Mesenchymal stem cell (in vitro differentiated cells and primary cell): ENCODE results near the gene RNF227.
A peak's percentile ranks its signal among the peaks of the same experiment; 100 is the strongest.

Experiments used
- DNase-seq: peaks from one replicate; pipeline ENCODE4 v3.0.0-alpha.2; 2013
- H2AFZ ChIP-seq: one replicate; pipeline ENCODE4 v1.6.1; 2013; ENCODE audit warnings: low read depth, mild to moderate bottlenecking, control low read depth, inconsistent platforms, low read length, moderate library complexity
- H2AK5ac ChIP-seq: 2 replicates; pipeline ENCODE4 v1.6.1; 2013; ENCODE audit warnings: low read length, moderate library complexity, mild to moderate bottlenecking, inconsistent platforms; ENCODE audit not compliant: severe bottlenecking
- H2BK120ac ChIP-seq: one replicate; pipeline ENCODE4 v1.6.1; 2013; ENCODE audit warnings: low read depth, mild to moderate bottlenecking, inconsistent platforms, low read length, moderate library complexity
- H2BK12ac ChIP-seq, 2 experiments: one replicate each; pipeline ENCODE4 v1.6.1; 2013; ENCODE audit warnings: inconsistent platforms in 2 of 2, low read length in 2 of 2, mild to moderate bottlenecking in 2 of 2, moderate library complexity in 2 of 2, control low read depth in 1 of 2
- H2BK15ac ChIP-seq: one replicate; pipeline ENCODE4 v1.6.1; 2013; ENCODE audit warnings: mild to moderate bottlenecking, low read depth, inconsistent platforms; ENCODE audit not compliant: poor library complexity, severe bottlenecking
- H2BK5ac ChIP-seq: 2 replicates; pipeline ENCODE4 v1.6.1; 2013; ENCODE audit warnings: low read depth, mild to moderate bottlenecking, low read length, control low read depth, inconsistent platforms; ENCODE audit not compliant: poor library complexity, severe bottlenecking
- H3K14ac ChIP-seq, 2 experiments: one replicate each; pipeline ENCODE4 v1.6.1; 2013; ENCODE audit warnings: inconsistent platforms in 2 of 2, low read length in 2 of 2, control low read depth in 1 of 2, mild to moderate bottlenecking in 1 of 2, moderate library complexity in 1 of 2
- H3K18ac ChIP-seq, 2 experiments: one replicate each; pipeline ENCODE4 v1.6.1; 2013; ENCODE audit warnings: inconsistent platforms in 2 of 2, low read length in 2 of 2, control low read depth in 1 of 2, low read depth in 1 of 2, mild to moderate bottlenecking in 1 of 2
- H3K23ac ChIP-seq, 2 experiments: one replicate each; pipeline ENCODE4 v1.6.1; 2013; ENCODE audit warnings: inconsistent platforms in 2 of 2, low read length in 2 of 2, mild to moderate bottlenecking in 2 of 2, moderate library complexity in 2 of 2, control low read depth in 1 of 2
- H3K27ac ChIP-seq: 2 replicates; pipeline ENCODE4 v1.5.1; 2013; ENCODE audit warnings: mild to moderate bottlenecking, moderate library complexity, low read length, control low read depth, inconsistent platforms; ENCODE audit not compliant: poor library complexity, severe bottlenecking
- H3K27me3 ChIP-seq, 2 experiments: 2 replicates each; pipeline versions ENCODE4 v1.6.1 to v1.7.0; 2013; ENCODE audit warnings: low read length in 2 of 2, mild to moderate bottlenecking in 2 of 2, moderate library complexity in 2 of 2, control low read depth in 1 of 2, inconsistent platforms in 1 of 2; ENCODE audit not compliant: control insufficient read depth in 1 of 2, insufficient read depth in 1 of 2
- H3K36me3 ChIP-seq, 2 experiments: 2 replicates each; pipeline versions ENCODE4 v1.6.1 to v1.7.0; 2013; ENCODE audit warnings: low read length in 2 of 2, control low read depth in 1 of 2, inconsistent platforms in 1 of 2, low read depth in 1 of 2, mild to moderate bottlenecking in 1 of 2; ENCODE audit not compliant: insufficient read depth in 2 of 2, control insufficient read depth in 1 of 2
- H3K4ac ChIP-seq, 2 experiments: one replicate each; pipeline ENCODE4 v1.6.1; 2013; ENCODE audit warnings: inconsistent platforms in 2 of 2, low read length in 2 of 2, mild to moderate bottlenecking in 2 of 2, moderate library complexity in 2 of 2, control low read depth in 1 of 2, low read depth in 1 of 2
- H3K4me1 ChIP-seq: 2 replicates; pipeline ENCODE4 v1.6.1; 2013; ENCODE audit warnings: low read depth, low read length, control low read depth; ENCODE audit not compliant: control insufficient read depth, insufficient read depth
- H3K4me2 ChIP-seq: 2 replicates; pipeline ENCODE4 v1.6.1; 2013; ENCODE audit warnings: low read length, mild to moderate bottlenecking, inconsistent platforms; ENCODE audit not compliant: poor library complexity, severe bottlenecking
- H3K4me3 ChIP-seq, 2 experiments: 2 replicates each; pipeline versions ENCODE4 v1.5.1 to v1.7.0; 2013; ENCODE audit warnings: low read length in 2 of 2, mild to moderate bottlenecking in 2 of 2, control low read depth in 1 of 2, low read depth in 1 of 2; ENCODE audit not compliant: insufficient read depth in 1 of 2
- H3K79me1 ChIP-seq: replicated peaks from 2 replicates; pipeline ENCODE4 v1.6.1; 2013; ENCODE audit warnings: mild to moderate bottlenecking, control low read depth, low read length, inconsistent platforms; ENCODE audit not compliant: poor library complexity, severe bottlenecking
- H3K9ac ChIP-seq: 2 replicates; pipeline ENCODE4 v1.7.0; 2013; ENCODE audit warnings: mild to moderate bottlenecking, low read length, moderate library complexity
- H3K9me3 ChIP-seq: 2 replicates; pipeline ENCODE4 v1.7.0; 2013; ENCODE audit warnings: mild to moderate bottlenecking, low read length; ENCODE audit not compliant: control insufficient read depth
- H4K8ac ChIP-seq: one replicate; pipeline ENCODE4 v1.6.1; 2013; ENCODE audit warnings: inconsistent platforms, mild to moderate bottlenecking, low read length, moderate library complexity
- H4K91ac ChIP-seq: one replicate; pipeline ENCODE4 v1.6.1; 2013; ENCODE audit warnings: mild to moderate bottlenecking, low read length, inconsistent platforms
- WGBS: methylation state at CpG from one replicate; pipeline ENCODE4 v1.1.7; 2013; ENCODE audit warnings: mixed read lengths; 5-methylcytosine and 5-hydroxymethylcytosine counted together

The RNF227 gene

DNA sequence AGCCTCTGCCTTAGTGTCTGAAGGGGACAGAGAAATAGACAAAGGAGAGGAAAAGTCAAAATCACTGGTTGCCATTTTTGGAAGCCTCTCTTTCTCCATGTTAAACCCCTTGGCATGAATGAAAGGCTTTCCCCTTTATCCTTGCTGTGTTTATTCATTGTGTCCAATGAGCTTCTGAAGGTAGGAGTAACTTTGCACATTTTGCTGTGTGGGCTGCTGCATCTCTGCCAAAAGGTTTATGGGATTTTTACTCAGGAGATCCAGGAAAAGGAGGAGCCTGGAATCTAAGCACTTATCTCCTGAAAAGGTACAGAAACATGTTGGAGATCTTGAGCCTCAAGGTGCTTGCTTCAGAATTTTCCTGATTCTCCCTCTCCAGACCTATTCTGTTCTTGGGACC is 19.8 kb upstream of the RNF227 start:
- no peak for DNase-seq
- H3K27me3 ChIP-seq: no peaks in the 10 kb centered on the region

DNA sequence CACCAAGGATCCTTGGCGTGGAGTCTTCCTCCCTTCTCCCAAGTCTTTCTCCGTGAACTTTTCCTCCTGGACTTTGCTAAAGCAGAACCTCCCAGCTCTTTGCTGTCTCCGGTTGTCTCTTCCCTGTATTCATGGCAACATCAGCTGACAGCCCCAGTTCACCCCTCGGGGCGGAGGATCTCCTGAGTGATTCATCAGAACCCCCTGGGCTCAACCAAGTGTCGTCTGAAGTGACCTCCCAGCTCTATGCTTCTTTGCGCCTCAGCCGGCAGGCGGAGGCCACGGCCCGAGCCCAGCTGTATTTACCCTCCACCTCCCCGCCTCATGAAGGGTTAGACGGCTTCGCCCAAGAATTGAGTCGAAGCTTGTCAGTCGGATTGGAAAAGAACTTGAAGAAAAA is 16.9 kb upstream of the RNF227 start:
- H3K36me3 ChIP-seq: peaks cover 26 to 32% of the 10 kb centered on the region in 2 experiments
- peak overlapping the region; percentile 83 to 85 for H3K4me3 ChIP-seq
- H3K27ac ChIP-seq: no peak overlapping the region
- peak overlapping the region; percentile 90 for H3K9ac ChIP-seq
- H2AK5ac ChIP-seq: no peak overlapping the region
- peak overlapping the region in 1 of 2 experiments; percentile 57 for H3K4ac ChIP-seq
- peak; percentile 89 for DNase-seq
- peaks cover 41% of the 10 kb centered on the region for H3K79me1 ChIP-seq
- H3K4me2 ChIP-seq: peak overlapping the region; percentile 83
- 9% methylated on average over 16 of the region's 16 CpGs for WGBS
- H2BK12ac ChIP-seq: no peak overlapping the region
- peak overlapping the region; percentile 84 for H2AFZ ChIP-seq
- H2BK5ac ChIP-seq: no peak overlapping the region
- peaks cover 21% of the 10 kb centered on the region for H3K4me1 ChIP-seq
- no peak overlapping the region for H2BK15ac ChIP-seq
- no peak overlapping the region for H4K91ac ChIP-seq
- H3K23ac ChIP-seq: no peak overlapping the region
- H2BK120ac ChIP-seq: no peak overlapping the region
- H3K27me3 ChIP-seq: no peaks in the 10 kb centered on the region
- H4K8ac ChIP-seq: peak overlapping the region; percentile 50
- H3K9me3 ChIP-seq: no peaks in the 10 kb centered on the region
- no peak overlapping the region for H3K14ac ChIP-seq
- peak overlapping the region in 1 of 2 experiments; percentile 85 for H3K18ac ChIP-seq

More for the DNA sequence above, 19.8 kb upstream of the RNF227 start:
- H3K14ac ChIP-seq: no peak overlapping the region
- no peak overlapping the region for H3K27ac ChIP-seq
- H2BK15ac ChIP-seq: no peak overlapping the region
- no peak overlapping the region for H2BK12ac ChIP-seq
- no peak overlapping the region for H3K23ac ChIP-seq
- no peaks in the 10 kb centered on the region for H3K9me3 ChIP-seq
- no peak overlapping the region for H3K18ac ChIP-seq
- H3K79me1 ChIP-seq: peaks cover 36% of the 10 kb centered on the region
- no peak overlapping the region for H4K8ac ChIP-seq
- no peak overlapping the region for H3K4me2 ChIP-seq
- no peak overlapping the region for H3K4ac ChIP-seq
- H2AK5ac ChIP-seq: no peak overlapping the region
- no peak overlapping the region for H3K4me3 ChIP-seq
- no peak overlapping the region for H4K91ac ChIP-seq
- H3K9ac ChIP-seq: peak overlapping the region; percentile 23
- H2BK120ac ChIP-seq: no peak overlapping the region
- no peak overlapping the region for H2AFZ ChIP-seq
- H2BK5ac ChIP-seq: no peak overlapping the region
- H3K4me1 ChIP-seq: peaks cover 7% of the 10 kb centered on the region
- peaks cover 25 to 59% of the 10 kb centered on the region in 2 experiments for H3K36me3 ChIP-seq

DNA sequence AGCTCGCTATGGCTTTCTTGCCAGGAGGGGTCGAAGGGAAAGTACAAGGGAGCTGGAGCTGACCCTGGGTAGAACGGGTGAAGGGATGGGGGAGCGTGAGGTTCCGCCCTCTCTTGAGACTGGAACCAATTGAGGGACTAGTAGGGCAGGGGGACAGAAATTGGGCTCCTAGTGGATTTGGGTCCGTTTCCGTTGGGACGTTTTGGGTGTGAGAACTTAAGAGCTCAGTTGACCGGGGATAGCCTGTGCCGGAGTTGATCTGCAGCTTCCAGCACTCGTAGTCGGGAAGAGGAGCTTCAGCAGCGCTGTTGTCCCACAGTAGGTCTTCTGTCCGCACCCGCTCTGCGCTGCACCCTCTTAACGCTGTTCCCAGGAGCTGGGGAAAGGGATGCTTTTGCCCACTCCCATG is 16.4 kb upstream of the RNF227 start:
- H2BK120ac ChIP-seq: no peak overlapping the region
- peak overlapping the region; percentile 84 for H2AFZ ChIP-seq
- peak overlapping the region; percentile 86 for H4K91ac ChIP-seq
- H2BK15ac ChIP-seq: peak overlapping the region; percentile 26
- H3K4me3 ChIP-seq: peak overlapping the region; percentile 83 to 85
- H3K14ac ChIP-seq: peak overlapping the region in 1 of 2 experiments; percentile 23
- 1% methylated on average over 17 of the region's 17 CpGs for WGBS
- H3K9ac ChIP-seq: peak overlapping the region; percentile 90
- peaks cover 21% of the 10 kb centered on the region for H3K4me1 ChIP-seq
- H2BK5ac ChIP-seq: no peak overlapping the region
- peak overlapping the region in 1 of 2 experiments; percentile 46 for H3K23ac ChIP-seq
- H3K9me3 ChIP-seq: no peaks in the 10 kb centered on the region
- no peaks in the 10 kb centered on the region for H3K27me3 ChIP-seq
- H3K4me2 ChIP-seq: peak overlapping the region; percentile 83
- H3K4ac ChIP-seq: peak overlapping the region; percentile 62 to 95
- DNase-seq: peak; percentile 59
- H2AK5ac ChIP-seq: no peak overlapping the region
- peak overlapping the region in 1 of 2 experiments; percentile 75 for H2BK12ac ChIP-seq
- peak overlapping the region; percentile 20 for H3K27ac ChIP-seq
- peak overlapping the region; percentile 85 to 89 for H3K18ac ChIP-seq
- peaks cover 41% of the 10 kb centered on the region for H3K79me1 ChIP-seq
- H4K8ac ChIP-seq: peak overlapping the region; percentile 50
- peaks cover 27 to 32% of the 10 kb centered on the region in 2 experiments for H3K36me3 ChIP-seq

DNA sequence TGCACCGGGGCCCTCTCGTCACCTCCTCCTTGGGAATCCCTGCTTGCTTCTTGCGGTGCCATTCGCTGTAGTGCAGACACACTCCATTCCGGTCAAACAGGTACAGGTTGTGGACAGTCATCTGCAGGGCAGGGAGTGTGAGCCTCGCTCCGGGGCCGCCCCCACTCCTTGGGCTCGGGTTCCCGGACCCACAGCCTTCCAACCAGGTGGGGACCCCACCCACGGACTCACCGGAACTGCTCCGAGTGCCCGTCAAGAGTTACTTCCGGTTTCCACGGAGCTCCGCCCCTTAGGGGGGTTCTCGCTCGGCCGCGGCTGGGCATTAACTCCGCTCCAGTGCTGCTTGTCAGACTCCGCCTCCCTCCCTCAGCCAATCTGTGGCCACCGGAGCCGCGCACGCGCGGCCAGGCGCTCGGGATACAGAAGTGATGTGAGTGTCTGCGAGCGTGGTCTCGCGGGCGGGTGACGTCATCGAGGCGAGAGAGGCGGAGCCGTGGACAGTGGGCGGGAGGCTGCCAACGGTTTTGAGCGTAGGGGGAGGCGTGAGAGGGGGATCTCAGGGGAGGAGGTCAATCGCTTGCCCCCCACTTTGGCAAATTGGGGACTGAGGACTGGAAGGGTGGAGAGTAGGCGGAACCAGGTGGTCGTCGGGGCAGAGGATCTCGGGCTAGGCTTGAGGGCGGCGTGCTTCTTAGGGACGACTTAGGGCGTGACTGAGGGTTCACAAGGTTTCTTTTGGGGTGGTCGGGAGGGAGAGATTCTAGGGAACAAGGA is 15.8 kb upstream of the RNF227 start, which contains the start of the genes CNTROB and TRAPPC1:
CNTROB (plus strand) TSS at position 498 of the 774 bp plus-strand sequence. CDS start 874 bp downstream, outside the sequence.
TRAPPC1 (minus strand) TSS at position 238 of the 774 bp plus-strand sequence; CDS start at position 121, 117 bp downstream.
- no peak within 1 kb of the TSS for H2BK5ac ChIP-seq
- H3K79me1 ChIP-seq: peaks cover 39% of the 10 kb centered on the region

More for the DNA sequence above, 15.8 kb upstream of the RNF227 start, which contains the start of the genes CNTROB and TRAPPC1:
- H2BK15ac ChIP-seq: peak within 1 kb of the TSS; percentile 26
- H3K27ac ChIP-seq: peak within 1 kb of the TSS; percentile 37
- H3K4me1 ChIP-seq: peaks cover 21% of the 10 kb centered on the region
- H2AFZ ChIP-seq: peak within 1 kb of the TSS; percentile 88
- H3K4me3 ChIP-seq: peak within 1 kb of the TSS; percentile 83 to 91
- H2BK120ac ChIP-seq: no peak within 1 kb of the TSS
- no peaks in the 10 kb centered on the region for H3K27me3 ChIP-seq
- H3K4me2 ChIP-seq: peak within 1 kb of the TSS; percentile 85
- H3K18ac ChIP-seq: peak within 1 kb of the TSS; percentile 85 to 92
- H4K8ac ChIP-seq: peak within 1 kb of the TSS; percentile 87
- H2BK12ac ChIP-seq: peak within 1 kb of the TSS in 1 of 2 experiments; percentile 75
- peak within 1 kb of the TSS; percentile 90 for H3K9ac ChIP-seq
- H3K36me3 ChIP-seq: peaks cover 25 to 27% of the 10 kb centered on the region in 2 experiments
- peak; percentile 99 for DNase-seq
- peak within 1 kb of the TSS; percentile 68 to 95 for H3K4ac ChIP-seq
- WGBS: under 1% methylated on average over 48 of the region's 55 CpGs
- H2AK5ac ChIP-seq: no peak within 1 kb of the TSS
- H4K91ac ChIP-seq: peak within 1 kb of the TSS; percentile 86
- H3K23ac ChIP-seq: peak within 1 kb of the TSS in 1 of 2 experiments; percentile 94
- H3K14ac ChIP-seq: peak within 1 kb of the TSS in 1 of 2 experiments; percentile 100
- no peaks in the 10 kb centered on the region for H3K9me3 ChIP-seq
